Small intestine (tissue), 7 donors: Measurements from ENCODE around the gene OPRD1. TPM values are rescaled to one million over a fixed set of nuclear protein-coding genes. Genes with fewer than 3 reads are reported as not detected.

ENCODE experiments used
- DNase-seq, 2 donors: peaks; one replicate each; pipeline versions ENCODE4 v3.0.0 to v3.0.0-alpha.2; 2013
- FAIRE-seq: peaks from 2 replicates; lab custom pipeline; 2012; peaks lifted over from hg19 to GRCh38; lab: Jason Lieb, UNC
- H3K27ac ChIP-seq, 3 donors: one replicate each; pipeline ENCODE4 v1.5.1; 2013; ENCODE audit warnings: low read length in 2 of 3, mild to moderate bottlenecking in 2 of 3, control low read depth in 1 of 3, inconsistent platforms in 1 of 3, low read depth in 1 of 3, moderate library complexity in 1 of 3
- H3K27me3 ChIP-seq, 3 donors: one replicate each; pipeline ENCODE4 v1.6.1; 2013; ENCODE audit warnings: low read length in 3 of 3, inconsistent platforms in 1 of 3; ENCODE audit not compliant: control insufficient read depth in 3 of 3, insufficient read depth in 3 of 3
- H3K36me3 ChIP-seq, 3 donors: one replicate each; pipeline ENCODE4 v1.6.1; 2013; ENCODE audit warnings: low read length in 3 of 3, inconsistent platforms in 1 of 3, low read depth in 1 of 3, mild to moderate bottlenecking in 1 of 3, moderate library complexity in 1 of 3; ENCODE audit not compliant: control insufficient read depth in 3 of 3, insufficient read depth in 2 of 3
- H3K4me1 ChIP-seq, 3 donors: one replicate each; pipeline ENCODE4 v1.6.1; 2013; ENCODE audit warnings: low read length in 2 of 3, inconsistent platforms in 1 of 3, low read depth in 1 of 3, mild to moderate bottlenecking in 1 of 3, moderate library complexity in 1 of 3; ENCODE audit not compliant: control insufficient read depth in 3 of 3, insufficient read depth in 2 of 3
- H3K4me3 ChIP-seq, 3 donors: one replicate each; pipeline ENCODE4 v1.5.1; 2013; ENCODE audit warnings: low read length in 3 of 3, control low read depth in 1 of 3, inconsistent platforms in 1 of 3, low read depth in 1 of 3, mild to moderate bottlenecking in 1 of 3, moderate library complexity in 1 of 3
- H3K9me3 ChIP-seq, 2 donors: one replicate each; pipeline ENCODE4 v1.6.1; 2013; ENCODE audit warnings: low read depth in 1 of 2, low read length in 1 of 2; ENCODE audit not compliant: control insufficient read depth in 2 of 2, insufficient read depth in 1 of 2
- WGBS, 3 donors: extraction: QIAGEN DNeasy Blood & Tissue Kit; methylation state at CpG; one replicate each; pipeline ENCODE4 v1.1.7; 2013; 5-methylcytosine and 5-hydroxymethylcytosine counted together
- polyA plus RNA-seq, 4 donors: library from polyadenylated mRNA; stranded (reverse) in 3 of 4; unstranded in 1 of 4; fragments of 200-250 nt in 3 of 4; fragments of 120-200 nt in 1 of 4; gene quantifications; one replicate each; pipeline versions ENCODE4 v1.2.1 to v1.2.3, GENCODE V29; 2013
- donor health status: healthy with polysubstance abuse.
- donor health status: control.
- donor health status: control.
- donor health status: Bipolar disorder and iron deficiency.
- donor health status: healthy.

OPRD1 gene
- polyA plus RNA-seq, 4 donors = 0.06 to 0.34 (median 0.27) TPM; not detected in 1

GRCh38 chr1:28778021-28778420, 33.9 kb upstream of the OPRD1 start:
- Histone ChIP-seq H3K27ac (no peak overlapping the region), H3K9me3 (no peaks in the 10 kb centered on the region), H3K4me3 (no peak overlapping the region), H3K4me1 (peaks cover 0 to 13% (median 2%) of the 10 kb centered on the region in 3 donors), H3K36me3 (peaks cover 0 to 7% (median 0%) of the 10 kb centered on the region in 3 donors), H3K27me3 (no peaks in the 10 kb centered on the region)
- FAIRE-seq = no peak
- WGBS, 3 donors = 80 to 92% (median 85%) methylated on average over 2 of the region's 2 CpGs
- DNase-seq = no peak

GRCh38 chr1:28779751-28780408, 32.1 kb upstream of the OPRD1 start:
- 87 to 90% (median 89%) methylated on average over 6 of the region's 6 CpGs for WGBS, 3 donors
- FAIRE-seq (no peak), DNase-seq (no peak)
- peaks cover 0 to 10% (median 2%) of the 10 kb centered on the region in 3 donors for H3K4me1 ChIP-seq
- H3K27me3 ChIP-seq = no peaks in the 10 kb centered on the region
- no peak overlapping the region for H3K27ac ChIP-seq
- H3K4me3 ChIP-seq = no peak overlapping the region
- no peaks in the 10 kb centered on the region for H3K9me3 ChIP-seq
- H3K36me3 ChIP-seq = no peaks in the 10 kb centered on the region

GRCh38 chr1:28781305-28781704, 30.7 kb upstream of the OPRD1 start:
- Histone ChIP-seq H3K27me3 (no peaks in the 10 kb centered on the region), H3K9me3 (no peaks in the 10 kb centered on the region), H3K27ac (no peak overlapping the region), H3K36me3 (no peaks in the 10 kb centered on the region), H3K4me1 (no peaks in the 10 kb centered on the region), H3K4me3 (no peak overlapping the region)
- no peak for FAIRE-seq
- 67 to 78% (median 74%) methylated on average over 11 of the region's 11 CpGs for WGBS, 3 donors
- no peak for DNase-seq

GRCh38 chr1:28782011-28782410, 30.0 kb upstream of the OPRD1 start:
- WGBS, 3 donors = 64 to 77% (median 75%) methylated on average over 3 of the region's 3 CpGs
- FAIRE-seq = no peak

GRCh38 chr1:28783363-28783762, 28.6 kb upstream of the OPRD1 start:
- H3K4me1 ChIP-seq = no peaks in the 10 kb centered on the region
- WGBS, 3 donors = 64 to 85% (median 83%) methylated on average over 2 of the region's 2 CpGs
- no peaks in the 10 kb centered on the region for H3K36me3 ChIP-seq
- no peak overlapping the region for H3K4me3 ChIP-seq
- no peaks in the 10 kb centered on the region for H3K9me3 ChIP-seq
- FAIRE-seq (no peak), DNase-seq (no peak)
- no peak overlapping the region for H3K27ac ChIP-seq
- H3K27me3 ChIP-seq = no peaks in the 10 kb centered on the region

More at GRCh38 chr1:28782011-28782410, 30.0 kb upstream of the OPRD1 start:
- Histone ChIP-seq H3K36me3 (no peaks in the 10 kb centered on the region), H3K27me3 (no peaks in the 10 kb centered on the region), H3K4me3 (no peak overlapping the region), H3K27ac (no peak overlapping the region), H3K4me1 (no peaks in the 10 kb centered on the region), H3K9me3 (no peaks in the 10 kb centered on the region)
- no peak for DNase-seq

- H3K9me3 ChIP-seq = no peaks in the 10 kb centered on the region
- no peaks in the 10 kb centered on the region for H3K36me3 ChIP-seq
- WGBS, 3 donors = 89 to 94% (median 92%) methylated on average over 9 of the region's 9 CpGs
- no peak overlapping the region for H3K4me3 ChIP-seq
- no peaks in the 10 kb centered on the region for H3K27me3 ChIP-seq
- H3K27ac ChIP-seq = no peak overlapping the region
- FAIRE-seq (no peak), DNase-seq (no peak)
- no peaks in the 10 kb centered on the region for H3K4me1 ChIP-seq
These were observed 22.6 kb upstream of the OPRD1 start for GRCh38 chr1:28789412-28789811.

- no peaks in the 10 kb centered on the region for H3K36me3 ChIP-seq
- H3K9me3 ChIP-seq = no peaks in the 10 kb centered on the region
- H3K27me3 ChIP-seq = no peaks in the 10 kb centered on the region
- H3K27ac ChIP-seq = no peak overlapping the region
- H3K4me3 ChIP-seq = no peak overlapping the region
- FAIRE-seq (no peak), DNase-seq (no peak)
- 78 to 80% (median 78%) methylated on average over 6 of the region's 6 CpGs for WGBS, 3 donors
- no peaks in the 10 kb centered on the region for H3K4me1 ChIP-seq
These were observed 22.2 kb upstream of the OPRD1 start for GRCh38 chr1:28789816-28790215.

- Histone ChIP-seq H3K27ac (no peak overlapping the region), H3K9me3 (no peaks in the 10 kb centered on the region), H3K27me3 (no peaks in the 10 kb centered on the region), H3K36me3 (no peaks in the 10 kb centered on the region), H3K4me3 (no peak overlapping the region), H3K4me1 (no peaks in the 10 kb centered on the region)
- WGBS, 3 donors = 71 to 75% (median 75%) methylated on average over 12 of the region's 12 CpGs
- no peak for FAIRE-seq
- no peak for DNase-seq
These were observed 21.5 kb upstream of the OPRD1 start for GRCh38 chr1:28790377-28791035.
